Panc1 (cell line): Measurements from ENCODE around the gene DPYD. TPM values are rescaled to one million over a fixed set of nuclear protein-coding genes. Genes with fewer than 3 reads are reported as not detected.

Experiments used
- ATAC-seq: fragments of 200-7000 bp; cut with Tn5 transposase; 2 replicates; pipeline ENCODE4 v1.9.1; 2020; ENCODE audit warnings: mild to moderate bottlenecking, moderate library complexity
- BruUV-seq: library from RNA; stranded (reverse); fragments of 400-500 nt; replicated peaks from 2 replicates; lab custom pipeline; 2021; lab: Mats Ljungman, UMichigan
- CTCF ChIA-PET: fragments of 300-600 bp; sonication (Branson Sonifier 250); formaldehyde crosslinking; loops from one replicate; lab custom pipeline; 2022; ENCODE audit warnings: antibody characterized with exemption; lab: Charles Lee
- POLR2A ChIA-PET: fragments of 300-600 bp; sonication (Branson Sonifier 250); formaldehyde crosslinking; loops from one replicate; lab custom pipeline; 2022; ENCODE audit warnings: antibody characterized with exemption; lab: Charles Lee
- DNase-seq: peaks from one replicate; pipeline ENCODE4 v3.0.0-alpha.2; 2010; ENCODE audit warnings: low read depth, low spot score
- H3K27ac ChIP-seq: 2 replicates; pipeline ENCODE4 v1.5.1; 2011; ENCODE audit warnings: mild to moderate bottlenecking, low read length, inconsistent platforms
- H3K27me3 ChIP-seq: fragments of 200-500 bp; sonication (Bioruptor generic); 2 replicates; pipeline ENCODE4 v1.6.0; 2014; ENCODE audit warnings: low read length, inconsistent platforms; ENCODE audit not compliant: control insufficient read depth, insufficient read depth
- H3K36me3 ChIP-seq: fragments of 200-500 bp; sonication (Bioruptor generic); 2 replicates; pipeline ENCODE4 v1.5.1; 2014; ENCODE audit warnings: inconsistent platforms, mild to moderate bottlenecking, low read length, moderate library complexity; ENCODE audit not compliant: control insufficient read depth, insufficient read depth
- H3K4me1 ChIP-seq: 2 replicates; pipeline ENCODE4 v1.5.1; 2011; ENCODE audit warnings: inconsistent platforms, mild to moderate bottlenecking, low read length, moderate library complexity; ENCODE audit not compliant: control insufficient read depth, insufficient read depth
- H3K4me3 ChIP-seq, 2 experiments: 2 replicates each; pipeline ENCODE4 v1.5.1; 2011 to 2012; ENCODE audit warnings: low read depth in 2 of 2, low read length in 2 of 2, mild to moderate bottlenecking in 2 of 2, inconsistent platforms in 1 of 2, moderate library complexity in 1 of 2
- H3K9me3 ChIP-seq: fragments of 200-500 bp; sonication (Bioruptor generic); 2 replicates; pipeline ENCODE4 v1.5.1; 2014; ENCODE audit warnings: low read depth, mild to moderate bottlenecking, inconsistent platforms, low read length, moderate library complexity; ENCODE audit not compliant: control insufficient read depth, insufficient read depth
- POLR2AphosphoS5 ChIP-seq: IDR thresholded peaks from 2 replicates; pipeline ENCODE4 v1.6.1; 2012; ENCODE audit warnings: mild to moderate bottlenecking, low read depth, low read length, moderate library complexity
- SIN3A ChIP-seq: IDR thresholded peaks from 2 replicates; pipeline ENCODE4 v1.6.1; 2012; ENCODE audit warnings: low read depth, mild to moderate bottlenecking, low read length, moderate library complexity, borderline replicate concordance; ENCODE audit not compliant: insufficient read depth
- TCF7L2 ChIP-seq: IDR thresholded peaks from 2 replicates; pipeline ENCODE4 v1.6.1; 2011; ENCODE audit warnings: mild to moderate bottlenecking, low read depth, low read length, inconsistent platforms
- in situ Hi-C: cut with HindIII; loops from 2 replicates; pipeline ENCODE4 v1.10.0; 2016; ENCODE audit warnings: low sequenced_read_pairs, low pct_unique_long_range_greater_than_20kb
- intact Hi-C: fragments of 100-400 bp; cut with micrococcal nuclease; formaldehyde crosslinking; loops from one replicate; pipeline ENCODE4 v1.10.0; 2022; ENCODE audit not compliant: unreplicated experiment
- total RNA-seq: library from RNA; stranded (reverse); gene quantifications from one replicate; pipeline ENCODE4 v1.2.1, GENCODE V29; 2021; ENCODE audit not compliant: unreplicated experiment
- TF ChIP-seq, protein P1 (sequence below), 2 experiments: IDR thresholded peaks; 2 replicates each; pipeline ENCODE4 v1.6.1; 2011 to 2012; ENCODE audit warnings: low read depth in 2 of 2, control low read depth in 1 of 2, low read length in 1 of 2, mild to moderate bottlenecking in 1 of 2, moderate library complexity in 1 of 2; ENCODE audit not compliant: insufficient read depth in 1 of 2
- TF ChIP-seq, protein P2 (sequence below): fragments of 450-650 bp; IDR thresholded peaks from 2 replicates; pipeline ENCODE4 v1.5.1; 2017; ENCODE audit warnings: mild to moderate bottlenecking

DPYD gene
- total RNA-seq, 1 experiment from 2014 or later = 2.0 TPM

DNA sequence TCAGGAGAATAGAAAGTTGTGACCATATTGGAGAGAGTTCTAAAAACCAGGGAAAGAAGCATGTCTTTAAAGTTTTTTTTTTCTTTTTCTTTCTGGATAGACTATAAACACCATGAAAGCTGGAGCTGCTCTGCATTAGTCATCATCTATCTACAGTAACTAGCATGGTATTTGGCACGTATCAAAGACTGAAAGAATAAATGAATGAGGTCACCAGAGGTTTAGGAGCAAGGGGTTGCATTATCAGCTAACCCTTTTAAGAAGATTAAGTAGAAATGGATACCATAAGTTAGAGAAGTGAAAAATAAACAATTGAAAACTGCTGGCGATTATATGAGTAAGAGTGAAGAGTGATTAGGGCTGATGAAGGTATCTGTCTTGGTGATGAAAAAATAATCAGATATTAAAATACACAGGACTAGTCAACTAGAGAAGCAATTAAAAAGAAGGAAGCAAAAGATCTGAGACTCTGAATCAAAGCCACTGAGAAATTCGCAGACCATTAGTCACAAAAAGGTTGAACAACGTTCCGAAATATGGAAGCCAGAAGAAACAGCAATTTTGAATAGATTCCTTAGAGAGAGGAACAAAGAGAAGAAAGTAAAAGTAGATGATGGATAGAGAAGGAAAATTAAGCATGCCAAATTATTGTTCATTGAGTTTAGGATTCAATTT, 536.4 kb downstream of the DPYD start:
- no peaks in the 10 kb centered on the region for H3K36me3 ChIP-seq
- POLR2A ChIA-PET = no interaction called here
- ATAC-seq = no peak
- no peak for DNase-seq
- H3K4me3 ChIP-seq = no peak overlapping the region
- TF ChIP-seq TCF7L2 = no peak
- no peak for TF ChIP-seq SIN3A
- in situ Hi-C loops (no loop called here), intact Hi-C loops (no loop called here)
- H3K4me1 ChIP-seq = no peaks in the 10 kb centered on the region
- H3K27me3 ChIP-seq = no peaks in the 10 kb centered on the region
- H3K9me3 ChIP-seq = no peaks in the 10 kb centered on the region
- CTCF ChIA-PET = no interaction called here
- H3K27ac ChIP-seq = no peak overlapping the region
- BruUV-seq = no TSS peak

DNA sequence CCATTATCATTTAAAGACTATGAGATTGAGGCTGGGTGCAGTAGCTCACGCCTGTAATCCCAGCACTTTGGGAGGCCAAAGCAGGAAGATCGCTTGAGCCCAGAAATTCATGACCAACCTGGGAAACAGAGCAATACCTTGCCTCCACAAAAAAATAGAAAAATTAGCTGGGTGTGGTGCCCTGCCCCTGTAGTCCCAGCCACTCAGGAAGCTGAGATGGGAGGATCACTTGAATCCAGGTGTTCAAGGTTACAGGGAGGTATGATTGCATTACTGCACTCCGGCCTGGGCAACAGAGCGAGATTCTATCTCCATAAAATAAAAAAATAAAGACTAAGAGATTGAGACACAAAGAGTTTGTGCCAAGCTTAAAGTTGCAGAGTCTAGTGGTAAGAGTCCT, 537.0 kb downstream of the DPYD start:
- ATAC-seq = no peak
- no peak overlapping the region for H3K4me3 ChIP-seq

More for the DNA sequence above, 537.0 kb downstream of the DPYD start:
- no peaks in the 10 kb centered on the region for H3K9me3 ChIP-seq
- no peaks in the 10 kb centered on the region for H3K36me3 ChIP-seq
- no peak for DNase-seq
- no peaks in the 10 kb centered on the region for H3K4me1 ChIP-seq
- in situ Hi-C loops = no loop called here
- TF ChIP-seq, protein P1, sequence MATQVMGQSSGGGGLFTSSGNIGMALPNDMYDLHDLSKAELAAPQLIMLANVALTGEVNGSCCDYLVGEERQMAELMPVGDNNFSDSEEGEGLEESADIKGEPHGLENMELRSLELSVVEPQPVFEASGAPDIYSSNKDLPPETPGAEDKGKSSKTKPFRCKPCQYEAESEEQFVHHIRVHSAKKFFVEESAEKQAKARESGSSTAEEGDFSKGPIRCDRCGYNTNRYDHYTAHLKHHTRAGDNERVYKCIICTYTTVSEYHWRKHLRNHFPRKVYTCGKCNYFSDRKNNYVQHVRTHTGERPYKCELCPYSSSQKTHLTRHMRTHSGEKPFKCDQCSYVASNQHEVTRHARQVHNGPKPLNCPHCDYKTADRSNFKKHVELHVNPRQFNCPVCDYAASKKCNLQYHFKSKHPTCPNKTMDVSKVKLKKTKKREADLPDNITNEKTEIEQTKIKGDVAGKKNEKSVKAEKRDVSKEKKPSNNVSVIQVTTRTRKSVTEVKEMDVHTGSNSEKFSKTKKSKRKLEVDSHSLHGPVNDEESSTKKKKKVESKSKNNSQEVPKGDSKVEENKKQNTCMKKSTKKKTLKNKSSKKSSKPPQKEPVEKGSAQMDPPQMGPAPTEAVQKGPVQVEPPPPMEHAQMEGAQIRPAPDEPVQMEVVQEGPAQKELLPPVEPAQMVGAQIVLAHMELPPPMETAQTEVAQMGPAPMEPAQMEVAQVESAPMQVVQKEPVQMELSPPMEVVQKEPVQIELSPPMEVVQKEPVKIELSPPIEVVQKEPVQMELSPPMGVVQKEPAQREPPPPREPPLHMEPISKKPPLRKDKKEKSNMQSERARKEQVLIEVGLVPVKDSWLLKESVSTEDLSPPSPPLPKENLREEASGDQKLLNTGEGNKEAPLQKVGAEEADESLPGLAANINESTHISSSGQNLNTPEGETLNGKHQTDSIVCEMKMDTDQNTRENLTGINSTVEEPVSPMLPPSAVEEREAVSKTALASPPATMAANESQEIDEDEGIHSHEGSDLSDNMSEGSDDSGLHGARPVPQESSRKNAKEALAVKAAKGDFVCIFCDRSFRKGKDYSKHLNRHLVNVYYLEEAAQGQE (IDR thresholded peaks at IDR 0.05; ENCODE audit: insufficient read depth in 1 of 2, low read depth in 2 of 2, low read length in 1 of 2) = no peak
- TF ChIP-seq POLR2AphosphoS5 = no peak
- TF ChIP-seq, protein P2, sequence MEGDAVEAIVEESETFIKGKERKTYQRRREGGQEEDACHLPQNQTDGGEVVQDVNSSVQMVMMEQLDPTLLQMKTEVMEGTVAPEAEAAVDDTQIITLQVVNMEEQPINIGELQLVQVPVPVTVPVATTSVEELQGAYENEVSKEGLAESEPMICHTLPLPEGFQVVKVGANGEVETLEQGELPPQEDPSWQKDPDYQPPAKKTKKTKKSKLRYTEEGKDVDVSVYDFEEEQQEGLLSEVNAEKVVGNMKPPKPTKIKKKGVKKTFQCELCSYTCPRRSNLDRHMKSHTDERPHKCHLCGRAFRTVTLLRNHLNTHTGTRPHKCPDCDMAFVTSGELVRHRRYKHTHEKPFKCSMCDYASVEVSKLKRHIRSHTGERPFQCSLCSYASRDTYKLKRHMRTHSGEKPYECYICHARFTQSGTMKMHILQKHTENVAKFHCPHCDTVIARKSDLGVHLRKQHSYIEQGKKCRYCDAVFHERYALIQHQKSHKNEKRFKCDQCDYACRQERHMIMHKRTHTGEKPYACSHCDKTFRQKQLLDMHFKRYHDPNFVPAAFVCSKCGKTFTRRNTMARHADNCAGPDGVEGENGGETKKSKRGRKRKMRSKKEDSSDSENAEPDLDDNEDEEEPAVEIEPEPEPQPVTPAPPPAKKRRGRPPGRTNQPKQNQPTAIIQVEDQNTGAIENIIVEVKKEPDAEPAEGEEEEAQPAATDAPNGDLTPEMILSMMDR = no peak
- TF ChIP-seq TCF7L2 = no peak
- no peak for TF ChIP-seq SIN3A
- BruUV-seq = no TSS peak
- CTCF ChIA-PET = no interaction called here
- POLR2A ChIA-PET = no interaction called here
- no peak overlapping the region for H3K27ac ChIP-seq
- no peaks in the 10 kb centered on the region for H3K27me3 ChIP-seq
- intact Hi-C loops = no loop called here
